ENCODE data around the gene CD99. TPM values are rescaled to one million over a fixed set of nuclear protein-coding genes. Genes with fewer than 3 reads are reported as not detected.

The CD99 gene
- total RNA-seq, 4 donors from 2014 or later: 248 to 635 (median 378) TPM

DNA sequence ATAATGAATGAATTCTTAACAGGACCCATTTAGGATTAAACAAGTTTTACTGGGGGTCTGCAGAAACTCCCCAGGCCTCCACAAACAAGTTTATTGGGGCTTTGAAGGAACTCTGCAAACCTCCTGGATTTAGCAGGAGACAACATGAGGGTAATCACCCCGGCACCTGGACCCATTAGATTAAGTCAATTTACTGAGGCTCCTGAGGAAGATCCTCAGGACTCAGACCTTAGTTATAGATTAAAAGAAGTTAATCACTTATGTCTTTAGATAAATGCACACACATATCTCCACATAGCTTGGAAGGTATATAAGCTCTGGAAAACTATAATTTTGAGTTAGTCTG, 90.1 kb downstream of the CD99 start:
- no peak for TF ChIP-seq CTCF (IDR thresholded peaks at IDR 0.05; ENCODE audit: low read depth)

DNA sequence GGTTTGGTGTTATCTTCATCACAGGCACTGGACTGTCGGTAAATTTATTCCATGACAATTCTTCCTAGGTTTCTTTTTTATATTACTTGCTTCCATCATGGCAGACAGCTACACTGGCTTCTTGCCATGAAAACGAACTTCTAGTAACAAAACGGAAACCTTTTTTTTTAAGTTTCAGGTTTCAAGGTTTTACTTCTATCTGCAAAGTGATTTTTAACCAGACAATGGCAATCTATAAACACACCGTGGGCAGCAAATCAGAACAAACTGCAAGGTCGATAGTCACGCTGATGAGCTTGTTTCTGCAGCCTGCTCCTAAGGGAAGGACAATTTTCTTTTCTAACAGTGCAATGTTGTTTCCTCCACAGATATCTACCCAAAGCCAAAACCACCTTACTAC, 90.6 kb downstream of the CD99 start:
- no peak for TF ChIP-seq CTCF (IDR thresholded peaks at IDR 0.05; ENCODE audit: low read depth)

DNA sequence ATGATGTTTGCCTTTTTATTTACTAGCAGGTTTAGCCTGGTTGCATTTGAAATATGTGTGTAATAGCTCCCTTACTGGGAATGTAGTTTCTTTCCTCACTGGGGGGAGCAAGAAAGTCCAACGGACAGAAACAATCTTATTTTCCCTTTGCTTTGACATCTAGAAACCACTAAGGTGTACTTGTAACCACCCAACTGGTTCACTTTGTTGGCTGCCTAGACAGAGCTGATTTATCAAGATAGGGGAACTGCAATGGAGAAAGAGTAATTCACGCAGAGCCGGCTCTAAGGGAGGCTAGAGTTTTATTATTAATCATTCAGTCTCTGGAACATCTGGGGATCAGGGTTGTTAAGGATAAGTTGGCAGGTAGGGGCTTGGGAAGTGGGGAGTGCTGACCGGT, 91.1 kb downstream of the CD99 start:
- TF ChIP-seq CTCF (IDR thresholded peaks at IDR 0.05; ENCODE audit: low read depth): no peak

- no peak for TF ChIP-seq CTCF (IDR thresholded peaks at IDR 0.05; ENCODE audit: low read depth)
These were observed 91.7 kb downstream of the CD99 start for GRCh38 chrX:2782778-2783177.

GRCh38 chrX:2784026-2784425, 92.9 kb downstream of the CD99 start:
- no peak for TF ChIP-seq CTCF (IDR thresholded peaks at IDR 0.05; ENCODE audit: low read depth)

DNA sequence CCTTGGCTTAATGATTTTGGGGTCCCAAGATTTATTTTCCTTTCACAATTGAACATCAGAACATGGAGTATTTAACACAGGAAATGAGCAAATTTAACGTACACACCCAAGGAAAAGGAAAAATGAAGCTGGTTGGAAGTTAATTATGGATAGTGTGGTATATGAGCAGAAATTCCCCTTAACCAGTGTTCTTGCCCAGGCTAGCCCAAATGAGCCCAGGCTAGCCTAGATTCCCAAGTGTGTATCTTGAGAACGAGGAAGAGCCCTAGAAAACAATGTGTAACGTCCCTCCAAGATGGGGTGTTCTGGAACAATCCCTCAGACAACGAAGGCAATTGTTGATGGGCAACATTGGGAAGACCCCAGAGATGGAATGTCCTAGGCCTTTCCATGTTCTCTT, 94.4 kb downstream of the CD99 start:
- no peak for TF ChIP-seq CTCF (IDR thresholded peaks at IDR 0.05; ENCODE audit: low read depth)

DNA sequence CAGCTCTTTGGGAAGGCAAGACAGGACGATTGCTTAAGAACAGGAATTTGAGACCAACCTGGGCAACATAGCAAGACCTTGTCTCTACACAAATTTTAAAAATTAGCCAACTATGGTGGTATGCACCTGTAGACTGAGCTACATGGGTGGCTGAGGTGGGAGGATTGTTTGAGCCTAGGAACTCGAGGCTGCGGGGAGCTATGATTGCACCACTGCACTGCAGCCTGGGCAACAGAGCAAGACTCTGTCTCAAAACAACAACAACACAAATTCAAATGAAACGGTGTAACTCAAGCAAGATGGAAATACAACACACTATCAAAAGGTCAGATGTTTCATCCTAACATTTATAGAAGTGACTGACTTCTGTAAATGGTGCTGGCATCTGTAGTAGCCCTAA, 97.9 kb downstream of the CD99 start:
- TF ChIP-seq CTCF (IDR thresholded peaks at IDR 0.05; ENCODE audit: low read depth): no peak

DNA sequence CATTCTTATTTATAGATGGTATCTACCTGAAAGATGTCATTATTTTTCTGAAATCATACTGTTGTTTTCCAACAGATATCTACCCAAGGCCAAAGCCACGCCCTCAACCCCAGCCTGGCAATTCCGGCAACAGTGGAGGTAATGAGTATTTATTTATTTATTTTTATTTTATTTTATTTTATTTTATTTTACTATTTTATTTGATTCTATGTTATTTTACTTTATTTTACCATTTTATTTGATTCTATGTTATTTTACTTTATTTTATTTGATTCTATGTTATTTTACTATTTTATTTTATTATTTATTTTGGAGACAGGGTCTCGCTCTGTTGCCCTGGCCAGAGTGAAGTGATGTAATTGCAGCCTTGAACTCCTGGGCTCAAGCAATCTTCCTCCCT, 98.5 kb downstream of the CD99 start:
- TF ChIP-seq CTCF (IDR thresholded peaks at IDR 0.05; ENCODE audit: low read depth): no peak
